ENCODE results near the gene RPS6KA3.
A peak's percentile ranks its signal among the peaks of the same experiment; 100 is the strongest.

The RPS6KA3 gene

DNA sequence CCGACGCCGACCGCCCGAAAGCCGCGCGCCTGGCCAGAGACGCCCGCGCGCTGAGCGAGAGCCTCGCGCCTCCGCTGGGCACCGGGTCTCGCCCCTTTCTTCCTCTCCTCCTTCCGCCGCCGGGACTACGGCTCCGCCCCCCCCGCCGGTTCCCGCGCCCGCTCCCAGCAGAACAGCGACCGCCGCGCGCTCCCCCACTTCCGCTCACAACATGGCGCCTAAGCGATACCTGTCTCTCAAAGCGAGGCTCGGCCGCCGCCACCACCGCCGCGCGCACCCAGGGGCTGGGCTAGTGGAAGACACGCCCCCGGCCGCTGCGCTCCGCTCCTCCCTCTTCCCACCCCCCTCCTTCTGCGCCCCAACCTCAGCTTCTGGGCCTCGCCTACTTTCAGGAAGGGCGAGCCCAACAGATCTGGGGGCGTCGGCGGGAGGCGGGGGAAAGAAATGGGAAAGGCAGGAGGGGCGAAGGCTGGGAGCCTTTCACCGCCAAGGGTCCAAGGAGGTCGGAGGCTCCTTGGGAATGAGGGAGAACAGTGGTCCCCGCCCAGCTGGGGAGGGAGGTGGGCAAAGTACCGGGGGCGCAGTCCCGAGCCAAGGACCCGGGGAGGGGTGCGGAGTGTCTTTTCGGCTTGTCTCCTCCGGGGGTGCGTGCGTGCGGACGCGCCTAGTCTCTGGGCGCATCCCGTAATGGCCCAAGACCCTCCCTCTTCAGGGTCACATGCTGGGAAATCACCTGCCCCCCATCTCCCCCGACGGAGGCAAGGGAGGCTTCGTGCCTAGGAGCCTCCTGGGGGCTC, at the start of gene RPS6KA3:
Gene RPS6KA3 (minus strand): TSS at position 100 of the 797 bp plus-strand sequence. CDS start 277 bp downstream, outside the sequence.
- no peak for FAIRE-seq

DNA sequence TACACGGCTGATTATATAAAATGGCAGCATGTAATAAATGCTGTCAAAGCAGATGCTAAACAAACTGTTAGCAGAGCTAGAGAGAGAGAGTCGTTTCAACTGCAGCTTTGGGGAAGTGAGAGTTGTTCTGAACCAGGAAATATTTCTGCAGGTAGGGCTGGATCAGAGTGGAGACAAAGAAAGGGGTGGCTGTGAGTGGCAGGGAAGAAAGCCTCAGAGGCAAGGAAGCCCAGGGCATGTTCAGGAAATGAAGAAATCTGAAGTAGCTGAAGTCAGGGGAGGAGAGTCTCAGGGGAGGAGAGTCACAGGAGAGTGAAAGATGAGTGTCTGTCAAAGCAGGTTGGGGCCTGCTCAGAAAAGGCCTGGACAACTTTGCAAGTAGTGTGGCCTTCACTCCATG, 48.4 kb upstream of the RPS6KA3 start:
- FAIRE-seq, result no peak

DNA sequence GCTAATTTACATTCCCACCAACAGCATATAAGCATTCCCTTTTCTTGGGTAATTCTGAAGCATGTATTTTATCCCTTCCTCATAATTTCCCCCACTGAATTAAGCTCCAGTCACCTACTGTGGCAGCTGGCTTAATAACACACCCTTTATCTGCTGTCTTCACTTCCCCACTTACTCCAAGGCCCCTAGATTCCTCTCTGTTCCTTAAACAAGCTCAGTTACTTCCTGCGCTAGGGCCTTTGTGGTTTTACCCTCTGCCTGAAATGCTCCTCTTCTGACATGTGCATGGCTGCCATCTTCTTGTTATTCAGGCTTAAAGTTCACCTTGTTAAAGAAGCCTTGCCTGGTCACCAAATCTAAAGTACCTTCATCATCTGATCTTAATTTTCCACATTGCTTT, 47.2 kb upstream of the RPS6KA3 start:
- no peak for FAIRE-seq

DNA sequence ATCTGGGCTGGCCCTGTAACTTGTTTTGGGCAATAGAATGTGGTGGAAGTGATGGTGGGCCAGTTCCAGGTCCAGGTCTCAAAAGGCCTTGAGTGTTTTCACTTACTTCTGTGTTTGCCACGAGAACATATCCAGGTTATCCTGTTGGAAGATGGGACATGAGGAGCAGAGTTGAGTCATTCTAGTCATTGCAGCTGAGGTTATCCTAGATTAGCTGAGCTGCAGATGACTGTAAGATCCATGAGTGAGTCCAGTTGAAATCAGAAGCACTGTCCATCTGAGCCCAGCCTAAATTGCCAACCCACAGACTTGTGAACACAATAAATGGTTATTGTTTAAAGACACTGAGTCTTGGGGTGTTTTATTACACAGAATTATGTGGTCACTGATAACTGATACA, 45.3 kb upstream of the RPS6KA3 start:
- no peak for FAIRE-seq

DNA sequence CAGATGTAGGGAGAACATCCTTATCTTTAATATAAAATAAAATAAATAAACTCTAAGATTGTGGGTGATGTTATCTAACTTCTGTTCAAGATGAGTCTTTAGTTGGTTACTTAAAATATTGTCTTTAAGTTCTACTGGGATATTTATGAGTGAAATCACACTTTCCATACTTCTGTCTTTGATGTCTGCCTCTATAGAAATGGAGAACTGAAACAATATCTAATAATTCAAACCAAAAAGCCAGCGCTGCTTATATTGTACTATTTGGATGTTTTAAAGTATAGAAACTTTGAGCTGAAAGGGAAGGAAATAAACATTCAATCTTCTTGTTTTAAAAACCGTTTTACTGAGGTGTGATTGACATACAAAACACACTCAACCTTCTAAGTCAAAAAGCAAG, 44.8 kb upstream of the RPS6KA3 start:
- no peak for FAIRE-seq

- no peak for FAIRE-seq
Observed at GRCh38 chrX:20309806-20310205, 43.1 kb upstream of the RPS6KA3 start.

DNA sequence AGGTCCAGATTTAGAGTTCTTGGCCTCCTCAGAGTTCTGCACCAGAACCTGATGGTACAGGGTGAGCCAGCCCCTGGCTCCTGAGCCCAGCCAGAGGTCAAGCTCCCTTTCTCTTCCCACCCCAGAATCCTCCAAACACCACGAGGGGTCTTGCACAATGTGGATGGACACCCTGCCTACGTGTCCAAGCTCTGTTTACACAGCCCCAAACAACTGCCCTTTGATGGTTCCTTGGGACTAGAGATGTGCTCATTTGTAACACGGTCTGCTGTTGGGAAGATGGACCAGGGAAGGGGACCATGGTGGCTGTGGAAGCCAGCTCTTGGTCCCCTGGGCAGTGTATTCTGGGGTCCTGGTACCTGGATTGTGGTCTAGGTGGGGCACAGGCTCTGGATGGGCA, 40.0 kb upstream of the RPS6KA3 start:
- FAIRE-seq, result no peak

GRCh38 chrX:20300822-20301221, 34.1 kb upstream of the RPS6KA3 start:
- FAIRE-seq, result no peak

- no peak for FAIRE-seq
Observed at GRCh38 chrX:20294957-20295356, 28.2 kb upstream of the RPS6KA3 start.

DNA sequence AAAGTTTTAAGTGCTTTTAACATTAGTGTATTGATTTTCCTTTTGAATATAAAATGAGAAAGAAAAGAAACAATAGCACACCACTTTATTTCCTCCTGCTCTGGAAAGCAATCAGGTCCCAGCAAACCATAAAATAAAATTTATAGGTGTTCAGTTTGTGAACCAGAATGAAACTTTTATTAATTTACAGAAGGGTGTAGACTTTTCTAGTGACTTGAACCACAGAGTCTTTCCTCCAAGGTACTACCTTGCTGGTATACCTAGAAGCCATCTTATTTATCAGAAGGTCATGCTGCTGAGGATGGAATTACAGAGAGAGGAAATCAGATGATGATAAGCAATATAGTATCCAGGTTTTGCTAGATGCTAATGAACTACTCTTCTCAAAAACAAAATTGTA, 27.6 kb upstream of the RPS6KA3 start:
- no peak for FAIRE-seq

- FAIRE-seq, result no peak
Observed at GRCh38 chrX:20285511-20285910, 18.8 kb upstream of the RPS6KA3 start.

GRCh38 chrX:20284992-20285391, 18.3 kb upstream of the RPS6KA3 start:
- FAIRE-seq, result no peak

DNA sequence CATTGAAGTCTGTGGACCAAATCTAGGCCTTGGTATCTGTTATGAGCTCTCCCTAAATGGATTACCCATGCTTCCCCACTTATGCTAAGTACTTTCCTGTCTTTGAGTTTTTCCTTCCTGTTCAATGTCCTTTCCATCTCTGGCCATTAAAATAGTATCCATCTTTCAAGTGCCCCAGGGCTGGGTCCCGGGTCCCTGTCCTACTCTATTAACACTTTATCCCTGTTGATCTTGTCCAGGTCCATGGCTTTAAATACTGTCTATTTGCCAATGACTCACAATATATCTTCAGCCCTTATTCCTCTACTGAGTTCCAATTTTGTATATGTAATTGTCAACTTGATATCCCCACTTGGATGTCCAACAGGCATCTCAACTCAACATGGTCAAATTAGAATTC, 17.7 kb upstream of the RPS6KA3 start:
- no peak for FAIRE-seq

DNA sequence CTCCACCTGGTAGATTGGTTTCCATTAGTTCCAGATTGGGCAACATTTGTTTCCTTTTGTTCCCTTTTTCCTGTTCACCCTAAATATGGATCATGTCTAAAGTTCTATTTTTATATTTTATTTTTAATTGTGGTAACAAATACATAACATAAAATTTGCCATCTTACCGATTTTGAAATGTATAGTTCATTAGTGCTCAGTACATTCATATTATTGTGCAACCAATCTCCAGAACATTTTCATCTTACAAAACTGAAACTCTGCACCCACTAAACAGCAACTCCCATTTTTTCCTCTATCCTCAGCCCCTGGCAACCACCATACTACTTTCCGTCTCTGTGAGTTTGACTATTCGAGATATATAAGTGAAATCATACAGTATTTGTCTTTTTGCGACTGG, 14.2 kb upstream of the RPS6KA3 start:
- no peak for FAIRE-seq

DNA sequence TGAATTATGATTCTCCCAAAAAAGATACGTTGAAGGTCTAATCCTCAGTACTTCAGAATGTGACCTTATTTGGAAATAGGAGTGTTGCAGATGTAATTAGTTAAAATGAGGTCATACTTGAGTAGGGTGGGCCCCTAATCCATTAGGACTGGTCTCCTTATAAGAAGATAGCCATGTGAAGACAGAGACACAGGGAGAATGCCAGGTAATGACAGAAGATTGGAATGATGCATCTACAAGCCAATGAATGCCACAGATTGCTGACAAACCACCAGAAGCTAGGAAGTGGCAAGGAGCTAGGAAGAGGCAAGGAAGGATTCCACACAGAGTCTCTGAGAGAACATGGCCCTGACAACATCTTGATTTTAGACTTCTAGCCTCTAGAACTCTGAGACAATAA, 7.4 kb upstream of the RPS6KA3 start:
- no peak for FAIRE-seq

GRCh38 chrX:20271730-20272129, 5.0 kb upstream of the RPS6KA3 start:
- no peak for FAIRE-seq

- FAIRE-seq, result no peak
Observed at GRCh38 chrX:20271186-20271585, 4.5 kb upstream of the RPS6KA3 start.

DNA sequence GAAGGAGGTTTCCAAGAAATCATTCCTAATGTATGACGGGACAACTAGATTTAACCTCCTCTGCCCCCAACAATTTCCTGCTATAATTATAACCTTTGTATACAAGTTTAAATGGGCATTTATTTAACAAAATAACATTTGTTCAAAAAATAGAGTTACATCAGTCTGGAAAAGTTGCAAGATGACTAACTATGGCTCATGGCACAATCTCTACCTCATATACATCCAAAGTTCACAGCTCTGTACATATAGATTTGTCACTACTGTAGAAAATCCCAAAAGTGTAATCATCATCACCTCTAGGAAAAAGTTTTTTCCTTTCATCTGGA, 3.8 kb upstream of the RPS6KA3 start:
- FAIRE-seq, result no peak

DNA sequence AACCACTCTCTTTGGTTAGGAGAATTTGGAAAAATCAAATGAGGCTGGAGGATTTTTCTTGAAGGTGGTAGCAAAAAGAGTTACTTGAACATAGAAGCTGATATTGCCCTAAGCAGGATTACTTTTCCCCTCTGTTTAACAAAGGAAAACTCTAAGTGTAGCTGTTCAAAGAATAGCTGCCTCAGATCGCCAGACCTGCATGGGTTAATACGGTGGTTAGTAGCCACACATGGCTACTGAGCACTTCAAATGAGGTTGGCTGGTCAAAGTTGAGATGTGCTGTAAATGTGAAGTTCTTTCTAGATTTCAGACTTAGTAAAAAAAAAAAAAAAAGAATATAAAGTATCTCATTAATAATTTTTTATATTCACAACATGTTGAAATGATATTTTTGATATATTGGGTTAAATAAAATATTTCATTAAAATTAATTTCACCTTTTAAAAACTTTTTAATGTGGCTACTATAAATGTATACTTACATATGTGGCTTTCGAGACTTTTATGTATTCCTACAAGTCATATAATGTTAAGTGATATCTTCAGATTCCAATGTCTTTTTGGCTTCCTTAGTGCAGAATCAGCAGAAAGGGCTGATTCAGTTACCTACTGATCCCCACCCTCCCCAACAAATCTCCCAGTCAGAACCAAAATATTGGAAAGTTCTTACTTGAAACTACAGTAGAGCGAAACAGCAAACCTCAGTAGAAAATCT, 3.3 kb upstream of the RPS6KA3 start:
- peak; percentile 55 for FAIRE-seq

DNA sequence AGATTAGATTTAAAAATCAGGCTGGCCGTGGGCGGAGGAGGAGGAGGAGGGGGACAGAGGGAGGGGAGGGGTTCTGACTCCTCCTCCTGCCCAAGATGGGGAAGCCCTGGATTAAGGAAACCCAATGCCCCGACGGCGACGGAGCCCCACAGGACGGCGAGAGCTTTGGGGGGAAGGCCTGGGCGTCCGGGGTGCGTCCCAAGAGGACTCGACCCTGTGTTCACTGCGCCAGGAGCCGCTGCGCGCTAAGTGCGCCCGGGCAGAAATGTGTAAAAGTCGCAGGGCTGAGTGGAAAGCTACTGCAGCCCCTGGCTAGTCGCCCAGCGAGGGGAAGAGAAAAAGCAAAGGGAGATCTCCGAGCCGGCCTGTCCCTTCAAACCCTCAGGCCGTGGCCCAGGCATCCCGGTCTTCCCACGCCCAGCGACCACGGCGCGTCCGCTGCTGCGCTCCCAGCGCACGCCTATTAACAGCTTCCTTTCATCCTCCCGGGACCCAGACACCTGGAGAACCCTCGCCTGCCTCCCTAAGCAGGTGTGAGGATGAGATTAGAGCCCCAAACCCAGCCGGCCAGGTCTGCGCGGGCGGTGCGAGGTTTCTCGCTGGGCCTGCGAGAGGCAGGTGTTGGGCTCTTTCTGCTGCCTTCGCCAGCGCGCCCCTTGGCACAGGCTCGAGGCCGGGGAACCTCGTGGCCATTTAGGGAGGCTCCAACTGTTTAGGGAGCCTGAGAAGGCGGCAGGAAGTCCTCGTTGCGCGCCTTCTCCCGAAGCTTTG, 1.4 kb upstream of the RPS6KA3 start:
- FAIRE-seq, result no peak

DNA sequence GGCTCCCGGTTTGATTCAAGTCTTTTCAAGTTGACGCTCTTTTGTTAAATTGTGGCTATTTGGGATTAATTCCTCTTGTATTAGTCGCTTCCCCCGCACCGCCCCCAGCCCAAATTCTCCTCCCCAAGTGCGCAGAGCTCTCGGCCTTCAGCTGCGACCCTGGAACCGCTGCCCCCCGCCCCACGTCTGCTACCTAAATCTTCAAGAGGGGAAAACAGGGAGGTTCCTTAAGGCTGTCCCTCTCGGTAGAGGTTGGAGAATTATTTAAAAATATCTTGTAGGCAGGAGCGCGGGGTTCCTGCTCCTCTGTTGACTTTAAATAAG, 860 bp upstream of the RPS6KA3 start:
- FAIRE-seq, result no peak

GRCh38 chrX:20265726-20266681, 705 bp downstream of the RPS6KA3 start:
- no peak for FAIRE-seq

Data from endometrium (tissue), 2 donors.